Stimulated activated CD4-positive, alpha-beta T cell treated with anti-CD3 and anti-CD28 coated beads, TNF-alpha, amount 100 ng/mL, for 48 hours (primary cell): ENCODE measurements around the gene MME.

ENCODE experiments used
- DNase-seq, 3 donors: peaks; one replicate each; pipeline ENCODE4 v3.0.0-alpha.2; 2020; ENCODE audit warnings: low read depth in 3 of 3

The MME gene

GRCh38 chr3:155233213-155233612 is 153.1 kb downstream of the MME start:
- DNase-seq, result no peak
